GM12878 (cell line): ENCODE measurements around the gene MGLL. TPM values are rescaled to one million over a fixed set of nuclear protein-coding genes. Genes with fewer than 3 reads are reported as not detected.
A peak's percentile ranks its signal among the peaks of the same experiment; 100 is the strongest.

Experiments used
- ATAC-seq: fragments of 200-7000 bp; cut with Tn5 transposase; 3 replicates; pipeline ENCODE4 v1.9.1; 2020; ENCODE audit warnings: mild to moderate bottlenecking, moderate library complexity
- BruUV-seq: library from RNA; stranded (reverse); fragments of 400-500 nt; replicated peaks from 2 replicates; lab custom pipeline; 2021; lab: Mats Ljungman, UMichigan
- CTCF ChIA-PET: fragments of 300-600 bp; sonication (Branson Sonifier 250); formaldehyde crosslinking; extraction: SDS; loops from one replicate; lab custom pipeline; 2021; ENCODE audit warnings: inconsistent platforms; lab: Yijun Ruan, JAX
- POLR2A ChIA-PET: fragments of 350-600 bp; formaldehyde crosslinking; extraction: SDS; loops from one replicate; lab custom pipeline; 2021; ENCODE audit warnings: inconsistent platforms; lab: Charles Lee
- RAD21 ChIA-PET: fragments of 300-600 bp; sonication (Branson Sonifier 250); formaldehyde crosslinking; loops from one replicate; lab custom pipeline; 2023; ENCODE audit warnings: antibody characterized with exemption; ENCODE audit not compliant: unreplicated experiment; lab: Charles Lee
- SMC1A ChIA-PET: fragments of 300-600 bp; sonication (Branson Sonifier 250); formaldehyde crosslinking; loops from one replicate; lab custom pipeline; 2023; ENCODE audit not compliant: unreplicated experiment, uncharacterized antibody; lab: Charles Lee
- DNase-seq: peaks from one replicate; pipeline ENCODE4 v3.0.0-alpha.2; 2011; ENCODE audit warnings: low read depth, low spot score
- FAIRE-seq: peaks from 3 replicates; lab custom pipeline; 2011; peaks lifted over from hg19 to GRCh38; lab: Jason Lieb, UNC
- H2AFZ ChIP-seq: 2 replicates; pipeline ENCODE4 v1.6.0; 2011; ENCODE audit warnings: low read depth, low read length, control low read depth; ENCODE audit not compliant: control insufficient read depth
- H3K27ac ChIP-seq: 2 replicates; pipeline ENCODE4 v1.5.1; 2011; ENCODE audit warnings: control low read depth; ENCODE audit not compliant: control insufficient read depth, insufficient read depth
- H3K27me3 ChIP-seq, 2 experiments: replicated peaks in 1 of 2; 2 replicates each; pipeline versions ENCODE4 v1.6.0 to v1.6.1; 2011; ENCODE audit warnings: low read length in 1 of 2; ENCODE audit not compliant: control insufficient read depth in 2 of 2, insufficient read depth in 2 of 2
- H3K36me3 ChIP-seq, 2 experiments: 2 replicates each; pipeline ENCODE4 v1.5.1; 2011; ENCODE audit warnings: low read length in 1 of 2; ENCODE audit not compliant: control insufficient read depth in 2 of 2, insufficient read depth in 2 of 2
- H3K4me1 ChIP-seq: 2 replicates; pipeline ENCODE4 v1.6.1; 2011; ENCODE audit warnings: mild to moderate bottlenecking, low read length, moderate library complexity, mixed read lengths; ENCODE audit not compliant: control insufficient read depth, insufficient read depth
- H3K4me2 ChIP-seq: 2 replicates; pipeline ENCODE4 v1.6.0; 2011; ENCODE audit warnings: control low read depth; ENCODE audit not compliant: control insufficient read depth, insufficient read depth
- H3K4me3 ChIP-seq: fragments of 200-600 bp; sonication (generic); 2 replicates; pipeline ENCODE4 v1.5.1; 2016
- H3K79me2 ChIP-seq: 2 replicates; pipeline ENCODE4 v1.6.0; 2011; ENCODE audit warnings: low read length; ENCODE audit not compliant: control insufficient read depth, insufficient read depth
- H3K9ac ChIP-seq: 2 replicates; pipeline ENCODE4 v1.8.0; 2011; ENCODE audit warnings: low read length, control low read depth, mixed read lengths; ENCODE audit not compliant: control insufficient read depth, insufficient read depth
- H3K9me3 ChIP-seq: replicated peaks from 3 replicates; pipeline ENCODE4 v1.5.1; 2011; ENCODE audit warnings: mild to moderate bottlenecking, low read length; ENCODE audit not compliant: control insufficient read depth, insufficient read depth
- H4K20me1 ChIP-seq: 2 replicates; pipeline ENCODE4 v1.6.0; 2011; ENCODE audit not compliant: control insufficient read depth, insufficient read depth
- BCL11A ChIP-seq: IDR thresholded peaks from 2 replicates; pipeline ENCODE4 v1.6.1; 2011; ENCODE audit warnings: low read depth, low read length
- GATAD2B ChIP-seq: fragments of 450-650 bp; conservative IDR thresholded peaks from 2 replicates; pipeline ENCODE4 v1.6.1; 2017; ENCODE audit warnings: low read depth, mild to moderate bottlenecking, moderate library complexity
- JUNB ChIP-seq: IDR thresholded peaks from 2 replicates; pipeline ENCODE4 v1.6.1; 2016; ENCODE audit warnings: antibody characterized with exemption, mild to moderate bottlenecking
- JUND ChIP-seq: IDR thresholded peaks from 2 replicates; pipeline ENCODE4 v1.6.1; 2012; ENCODE audit warnings: low read depth, mild to moderate bottlenecking, low read length, improper control_type of control experiment, moderate library complexity
- KLF5 ChIP-seq: fragments of 450-650 bp; IDR thresholded peaks from 2 replicates; pipeline ENCODE4 v1.6.1; 2014; ENCODE audit warnings: mild to moderate bottlenecking; ENCODE audit not compliant: partially characterized antibody
- MAX ChIP-seq: IDR thresholded peaks from 2 replicates; pipeline ENCODE4 v1.6.1; 2012; ENCODE audit warnings: low read depth, low read length, improper control_type of control experiment
- MLLT1 ChIP-seq: fragments of 450-650 bp; IDR thresholded peaks from 2 replicates; pipeline ENCODE4 v1.6.1; 2016; ENCODE audit warnings: mild to moderate bottlenecking
- NBN ChIP-seq: fragments of 450-650 bp; IDR thresholded peaks from 2 replicates; pipeline ENCODE4 v1.6.1; 2016
- NFXL1 ChIP-seq: fragments of 450-650 bp; IDR thresholded peaks from 2 replicates; pipeline ENCODE4 v1.6.1; 2017; ENCODE audit warnings: antibody characterized with exemption, mild to moderate bottlenecking, borderline replicate concordance
- RB1 ChIP-seq: fragments of 450-650 bp; formaldehyde crosslinking; IDR thresholded peaks from 2 replicates; pipeline ENCODE4 v1.6.1; 2017; ENCODE audit warnings: mild to moderate bottlenecking, borderline replicate concordance
- SMAD1 ChIP-seq: fragments of 450-650 bp; IDR thresholded peaks from 2 replicates; pipeline ENCODE4 v1.6.1; 2018; ENCODE audit warnings: mild to moderate bottlenecking, low read depth; ENCODE audit not compliant: partially characterized antibody
- USF1 ChIP-seq: IDR thresholded peaks from 2 replicates; pipeline ENCODE4 v1.6.1; 2011; ENCODE audit warnings: borderline replicate concordance, low read depth, mild to moderate bottlenecking, moderate library complexity, mixed read lengths, low read length; ENCODE audit not compliant: insufficient read depth; ENCODE audit errors: extremely low read length
- ZNF207 ChIP-seq: fragments of 450-650 bp; IDR thresholded peaks from 2 replicates; pipeline ENCODE4 v1.6.1; 2014; ENCODE audit warnings: antibody characterized with exemption, mild to moderate bottlenecking, borderline replicate concordance
- ZNF592 ChIP-seq: fragments of 450-650 bp; IDR thresholded peaks from 2 replicates; pipeline ENCODE4 v1.6.1; 2017; ENCODE audit warnings: mild to moderate bottlenecking, moderate library complexity
- WGBS: methylation state at CpG from one replicate; pipeline ENCODE4 v1.1.6; 2016; ENCODE audit warnings: low lambda C conversion rate; ENCODE audit not compliant: insufficient replicate concordance, insufficient coverage; ENCODE audit errors: missing lambda C conversion rate; 5-methylcytosine and 5-hydroxymethylcytosine counted together
- in situ Hi-C: fragments of 300-500 bp; cut with MboI; formaldehyde crosslinking; loops from 9 replicates; pipeline ENCODE4 v1.14.3; 2018; ENCODE audit warnings: mixed read lengths
- intact Hi-C: fragments of 100-400 bp; cut with micrococcal nuclease; formaldehyde crosslinking; loops from one replicate; pipeline ENCODE4 v1.14.2; 2022; ENCODE audit not compliant: unreplicated experiment
- polyA plus RNA-seq, 11 experiments: library from polyadenylated mRNA; depleted of rRNA in 4 of 11; unstranded in 6 of 11; stranded (reverse) in 5 of 11; fragments of >200 nt; fragmentation: Nextera tagmentation in 4 of 11; fragmentation: Illumina TruSeq in 1 of 11; extraction: Ambion mirVana in 4 of 11; extraction: Trizol in 1 of 11; gene quantifications; 1 replicate in 1 of 11; 2 replicates in 10 of 11; pipeline versions ENCODE4 v1.2.1 to v1.2.3, GENCODE V29; 2011 to 2016; ENCODE audit warnings: inconsistent platforms in 2 of 11, missing spikeins in 2 of 11, low read depth in 1 of 11
- total RNA-seq, 4 experiments: library from RNA; depleted of rRNA in 3 of 4; stranded (reverse); fragments of >200 nt in 3 of 4; fragmentation: Illumina TruSeq in 1 of 4; extraction: Trizol in 1 of 4; gene quantifications; 2 replicates each; pipeline versions ENCODE4 v1.2.1 to v1.2.3, GENCODE V29; 2013 to 2021

The MGLL gene
- total and polyA plus RNA-seq, 10 of the 15 experiments (the other 5 are each of a cell fraction or from before 2014, with no cell fraction given) = 44.9 to 177 (median 72.9) TPM

- 1% methylated on average over 12 of the region's 12 CpGs for WGBS
- TSS peak; percentile 49 for BruUV-seq
- no peak for DNase-seq
- Histone ChIP-seq H3K9me3 (no peaks in the 10 kb centered on the region), H2AFZ (peak overlapping the region; percentile 50), H3K4me3 (peak overlapping the region; percentile 63), H3K27me3 (no peaks in the 10 kb centered on the region), H4K20me1 (no peaks in the 10 kb centered on the region), H3K4me2 (peak overlapping the region; percentile 94), H3K4me1 (peaks cover 63% of the 10 kb centered on the region), H3K9ac (peak overlapping the region; percentile 93), H3K36me3 (peaks cover 0 to 6% of the 10 kb centered on the region in 2 experiments; a peak in 1 of 4 replicates), H3K79me2 (peaks cover 60% of the 10 kb centered on the region), H3K27ac (peak overlapping the region; percentile 99)
- FAIRE-seq = no peak
- intact Hi-C loops (loop anchor here (2.0 kb wide), 2 partner anchors 66 to 80 kb away; no protein-coding TSS in a partner anchor), in situ Hi-C loops (no loop called here)
- POLR2A ChIA-PET = interaction anchor here (1.0 to 8.4 kb wide), 9 partner anchors 9 to 298 kb away, joined by 3 to 116 read pairs (median 14); partner anchors contain the start of gene MGLL
- CTCF ChIA-PET = interaction anchor here (0.7 to 3.0 kb wide), 9 partner anchors 10 to 104 kb away, joined by 3 to 22 read pairs (median 5); partner anchors contain the start of gene MGLL
- RAD21 ChIA-PET = interaction anchor here (0.9 to 7.7 kb wide), 9 partner anchors 11 to 82 kb away, joined by 3 to 149 read pairs (median 20); partner anchors contain the start of gene MGLL
- SMC1A ChIA-PET = interaction anchor here (0.9 to 9.6 kb wide), 11 partner anchors 10 to 90 kb away, joined by 3 to 205 read pairs (median 16); partner anchors contain the start of gene MGLL
- ATAC-seq = peak; percentile 5
- TF ChIP-seq NBN = no peak
- TF ChIP-seq NFXL1 = no peak
- TF ChIP-seq SMAD1 = peak; percentile 8
- TF ChIP-seq JUNB = 0 out of 2 replicates have a peak, but pooled peaks have one; percentile 3
- TF ChIP-seq ZNF207 = no peak
- peak; percentile 9; the same call in 1 of the 2 replicates for TF ChIP-seq RB1
- peak; percentile 33 for TF ChIP-seq USF1
- no peak for TF ChIP-seq JUND
- TF ChIP-seq ZNF592 = peak; percentile 58; the same call in 1 of the 2 replicates
- no peak for TF ChIP-seq GATAD2B
- TF ChIP-seq KLF5 = peak; percentile 51
- 0 out of 2 replicates have a peak, but pooled peaks have one; percentile 7 for TF ChIP-seq MLLT1
- TF ChIP-seq BCL11A = no peak
- TF ChIP-seq MAX = peak; percentile 45; the same call in 1 of the 2 replicates
Observed at GRCh38 chr3:127755305-127755681, 67.0 kb downstream of the MGLL start.
